NCI-H2171 (cell line): Measurements from ENCODE around the gene PTGES3.
"Not testable (repeated sequence)": the region's sequence is repeated elsewhere in the genome, so short reads cannot be mapped to it uniquely, and the experiment has no call there.

ENCODE experiments used
- DNase-seq: peaks from one replicate; lab custom pipeline; 2025; lab: John Stamatoyannopoulos, UW

The PTGES3 gene

DNA sequence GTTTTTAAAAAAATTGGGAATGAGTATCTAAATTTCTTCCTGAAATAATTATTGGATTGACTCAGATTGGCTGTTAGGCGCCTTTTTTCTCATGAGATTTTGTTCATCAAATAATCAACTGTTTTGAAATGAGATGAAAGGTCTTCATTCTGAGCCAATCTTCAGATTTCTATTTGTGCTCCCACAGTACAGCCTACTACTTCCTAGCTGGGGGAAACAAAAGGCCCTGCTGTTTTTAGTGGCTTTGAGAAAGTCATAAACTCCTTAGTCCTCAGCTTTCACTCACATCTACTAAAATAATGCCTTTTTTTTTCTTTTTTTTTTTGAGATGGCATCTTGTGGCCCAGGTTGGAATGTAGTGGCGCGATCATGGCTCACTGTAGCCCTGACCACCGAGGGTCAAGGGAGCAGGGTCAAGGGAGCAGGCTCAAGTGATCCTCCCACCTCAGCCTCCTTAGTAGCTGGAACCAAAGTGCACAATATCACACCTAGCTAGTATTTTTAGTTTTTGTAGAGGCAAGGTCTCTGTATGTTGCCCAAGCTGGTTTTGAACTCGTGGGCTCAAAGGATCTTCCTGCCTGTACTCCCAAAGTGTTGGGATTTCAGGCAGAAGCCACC, 21.8 kb upstream of the PTGES3 start:
- no peak for DNase-seq

DNA sequence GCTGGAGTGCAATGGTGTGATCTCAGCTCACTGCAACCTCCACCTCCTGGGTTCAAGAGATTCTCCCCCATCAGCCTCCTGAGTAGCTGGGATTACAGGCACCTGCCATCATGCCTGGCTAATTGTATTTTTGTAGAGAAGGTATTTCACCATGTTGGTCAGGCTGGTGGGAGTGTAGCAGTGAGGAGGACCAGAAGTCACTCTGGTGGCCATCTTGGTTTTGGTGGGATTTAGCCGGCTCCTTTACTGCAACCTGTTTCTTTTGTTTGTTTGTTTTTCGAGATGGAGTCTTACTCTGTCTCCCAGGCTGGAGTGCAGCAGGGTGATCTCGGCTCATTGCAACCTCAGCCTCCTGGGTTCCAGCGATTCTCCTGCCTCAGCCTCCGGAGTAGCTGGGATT, 16.4 kb upstream of the PTGES3 start:
- DNase-seq: not testable (repeated sequence)

DNA sequence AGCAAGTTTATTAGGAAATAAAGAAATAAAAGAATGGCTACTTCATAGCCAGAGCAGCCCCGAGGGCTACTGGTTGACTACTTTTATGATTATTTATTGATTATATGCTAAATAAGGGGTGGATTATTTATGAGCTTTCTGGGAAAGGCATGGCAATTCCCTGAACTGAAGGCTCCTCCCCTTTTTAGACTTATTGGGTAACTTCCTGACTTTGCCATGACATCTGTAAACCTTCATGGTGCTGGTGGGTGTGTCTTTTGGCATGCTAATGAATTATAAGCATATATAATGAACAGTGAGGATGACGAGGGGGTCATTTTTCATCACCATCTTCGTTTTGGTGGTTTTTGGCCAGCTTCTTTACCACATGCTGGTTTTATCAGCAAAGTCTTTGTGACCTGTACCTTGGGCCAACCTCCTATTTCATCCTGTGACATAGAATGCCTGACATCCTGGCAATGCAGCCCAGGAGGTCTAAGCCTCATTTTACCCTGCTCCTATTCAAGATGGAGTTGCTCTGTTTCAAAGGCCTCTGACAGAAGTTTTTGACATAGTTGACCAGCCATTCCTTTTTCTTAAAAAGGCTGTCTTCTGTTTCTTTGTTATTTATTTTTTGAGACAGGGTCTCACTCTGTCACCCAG, 11.1 kb upstream of the PTGES3 start:
- no peak for DNase-seq

DNA sequence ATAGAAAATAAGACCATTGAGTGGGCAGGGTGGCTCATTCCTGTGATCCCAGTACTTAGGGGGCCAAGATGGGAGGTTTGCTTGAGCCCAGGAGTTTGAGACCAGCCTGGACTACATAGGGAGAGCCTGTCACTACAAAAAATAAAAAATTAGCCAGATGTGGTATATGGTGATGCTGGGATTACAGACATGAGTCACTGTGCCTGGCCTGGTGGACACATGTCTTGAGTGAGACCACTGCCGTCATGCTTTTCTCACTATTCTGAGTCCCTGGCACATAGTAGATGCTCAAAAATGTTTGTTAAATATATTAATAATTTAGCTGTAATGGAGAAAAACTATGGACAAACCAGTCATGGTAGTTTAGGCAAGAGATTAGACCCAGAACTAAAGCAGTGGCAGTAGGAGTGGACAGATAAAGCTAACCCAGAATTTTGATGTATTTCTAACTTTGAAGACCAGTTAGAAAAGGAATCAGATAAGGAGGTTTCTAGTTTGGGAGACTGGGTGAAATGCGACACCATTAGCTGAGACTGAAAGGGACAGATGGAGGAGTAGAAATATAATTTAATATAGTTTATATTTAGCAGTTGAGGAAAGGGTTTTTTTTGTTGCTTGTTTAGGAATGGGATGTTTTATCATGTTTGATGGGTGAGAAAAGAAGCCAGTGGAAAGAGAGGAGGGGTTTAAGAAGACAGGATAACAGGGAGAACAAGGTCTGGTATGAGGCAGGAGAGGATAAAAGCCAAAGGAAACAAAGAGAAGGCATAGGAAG, 7.4 kb upstream of the PTGES3 start:
- DNase-seq: no peak

DNA sequence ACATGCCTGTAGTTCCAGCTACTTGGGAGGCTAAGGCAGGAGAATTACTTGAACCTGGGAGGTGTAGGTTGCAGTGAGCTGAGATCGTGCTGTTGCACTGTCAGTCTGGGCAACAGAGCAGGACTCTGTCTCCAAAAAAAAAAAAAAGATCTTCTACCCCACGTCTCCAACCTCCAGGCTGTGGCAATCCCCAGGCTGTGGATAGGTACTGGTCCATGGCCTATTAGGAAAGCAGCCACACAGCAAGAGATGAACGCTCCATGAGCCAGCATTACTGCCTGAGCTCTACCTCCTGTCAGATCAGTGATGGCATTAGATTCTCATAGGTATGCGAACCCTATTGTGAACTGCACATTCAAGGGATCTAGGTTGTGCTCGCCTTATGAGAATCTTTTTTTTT, 6.1 kb upstream of the PTGES3 start:
- DNase-seq: no peak

DNA sequence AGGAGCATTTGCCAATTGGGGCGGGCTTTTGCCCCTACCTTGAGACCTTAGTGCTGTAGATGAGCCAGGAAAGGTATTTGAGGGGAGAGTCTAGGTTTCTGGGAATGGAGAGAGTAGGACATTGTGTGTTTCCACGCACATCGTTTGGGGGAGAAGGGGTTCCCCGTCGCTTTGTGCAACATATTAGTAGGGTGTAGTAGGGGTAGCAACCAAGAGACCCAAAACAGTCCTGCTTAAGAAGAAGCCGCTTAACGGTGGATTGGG, 694 bp upstream of the PTGES3 start:
- DNase-seq: no peak

DNA sequence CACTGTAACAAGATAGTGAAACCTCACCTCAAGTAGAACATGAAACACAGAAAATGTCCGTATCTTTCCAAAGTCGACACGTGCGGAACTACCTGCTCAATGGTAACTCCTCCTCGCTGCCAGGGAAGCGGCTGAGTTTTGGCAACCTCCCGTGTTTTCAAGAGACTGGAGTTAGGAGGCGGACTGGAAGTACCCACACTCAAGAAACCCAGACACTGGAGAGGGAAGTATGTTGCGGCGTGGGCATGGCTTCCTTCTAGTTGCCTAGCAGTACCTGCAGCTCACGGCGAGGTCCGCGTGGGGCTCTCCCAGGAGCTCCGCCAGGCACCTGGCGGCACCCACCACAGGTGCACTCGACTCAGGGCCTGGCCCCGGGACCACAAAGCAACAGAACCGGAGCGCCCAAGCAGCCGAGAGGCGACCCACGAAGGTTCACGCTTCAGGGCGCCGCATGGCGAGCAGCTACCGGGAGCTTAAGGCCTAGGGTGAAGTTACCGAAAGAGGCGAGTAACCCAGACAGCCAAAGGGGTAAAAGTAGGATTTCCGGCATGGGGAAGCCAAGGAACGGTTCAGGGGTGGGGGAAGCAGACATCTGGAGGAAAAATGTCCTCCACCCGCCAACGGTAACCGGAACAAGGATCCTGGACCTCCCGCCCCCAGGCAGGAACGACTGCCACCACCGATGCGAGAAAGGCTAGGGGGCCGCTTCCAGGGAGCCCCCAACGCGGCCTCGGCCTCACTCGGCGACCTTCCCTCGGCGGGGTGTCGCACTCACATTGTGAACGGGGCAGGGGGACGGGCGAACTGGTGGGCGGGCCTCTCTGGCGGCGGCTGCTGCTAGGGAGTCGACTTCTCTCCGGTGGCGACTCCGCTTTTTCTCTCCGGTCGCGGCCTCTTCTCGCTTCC, 608 bp downstream of the PTGES3 start:
- peak; percentile 35 for DNase-seq

DNA sequence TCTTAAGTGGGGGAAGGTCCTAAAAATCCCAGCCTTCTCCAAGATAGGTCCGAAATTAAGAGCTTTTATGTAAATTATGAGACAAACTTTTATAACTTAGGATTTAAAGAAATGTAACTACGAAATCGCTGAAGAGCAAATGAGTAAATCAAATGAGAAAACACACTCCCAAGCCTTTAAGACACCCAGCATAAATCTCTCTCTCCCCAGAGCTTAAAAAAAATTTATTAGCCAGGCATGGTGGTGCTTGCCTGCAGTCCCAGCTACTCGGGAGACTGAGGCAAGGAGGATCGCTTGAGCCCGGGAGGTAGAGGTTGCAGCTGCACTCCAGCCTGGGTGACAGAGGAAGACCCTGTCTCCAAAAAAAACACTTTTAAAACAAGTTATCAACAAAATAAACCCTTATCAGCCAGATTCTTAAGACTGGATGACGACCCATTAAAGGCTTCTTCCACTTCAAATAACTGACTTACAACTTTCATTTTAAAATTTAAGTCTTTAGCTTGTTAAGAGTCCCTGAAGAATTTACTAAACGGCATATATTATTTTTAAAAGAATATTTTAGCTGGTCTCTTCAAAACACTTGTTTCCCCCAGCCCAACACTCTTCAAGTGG, 3.2 kb downstream of the PTGES3 start:
- DNase-seq: no peak

DNA sequence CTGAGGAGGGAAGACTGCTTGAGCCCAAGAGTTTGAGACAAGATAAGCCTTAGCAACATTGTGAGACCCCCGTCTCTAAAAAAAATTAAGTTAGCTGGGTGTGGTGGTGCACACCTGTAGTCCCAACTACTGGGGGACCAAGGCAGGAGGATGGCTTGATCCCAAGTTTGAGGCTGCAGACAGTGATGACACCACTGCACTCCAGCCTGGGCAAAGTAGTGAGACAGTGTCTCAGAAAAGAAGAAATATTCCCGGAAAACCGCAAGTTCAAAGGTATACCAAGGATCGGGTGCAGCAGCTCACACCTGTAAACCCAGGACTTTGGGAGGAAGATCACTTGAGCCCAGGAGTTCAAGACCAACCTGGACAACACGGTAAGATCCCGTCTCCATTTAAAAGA, 5.8 kb downstream of the PTGES3 start:
- no peak for DNase-seq

DNA sequence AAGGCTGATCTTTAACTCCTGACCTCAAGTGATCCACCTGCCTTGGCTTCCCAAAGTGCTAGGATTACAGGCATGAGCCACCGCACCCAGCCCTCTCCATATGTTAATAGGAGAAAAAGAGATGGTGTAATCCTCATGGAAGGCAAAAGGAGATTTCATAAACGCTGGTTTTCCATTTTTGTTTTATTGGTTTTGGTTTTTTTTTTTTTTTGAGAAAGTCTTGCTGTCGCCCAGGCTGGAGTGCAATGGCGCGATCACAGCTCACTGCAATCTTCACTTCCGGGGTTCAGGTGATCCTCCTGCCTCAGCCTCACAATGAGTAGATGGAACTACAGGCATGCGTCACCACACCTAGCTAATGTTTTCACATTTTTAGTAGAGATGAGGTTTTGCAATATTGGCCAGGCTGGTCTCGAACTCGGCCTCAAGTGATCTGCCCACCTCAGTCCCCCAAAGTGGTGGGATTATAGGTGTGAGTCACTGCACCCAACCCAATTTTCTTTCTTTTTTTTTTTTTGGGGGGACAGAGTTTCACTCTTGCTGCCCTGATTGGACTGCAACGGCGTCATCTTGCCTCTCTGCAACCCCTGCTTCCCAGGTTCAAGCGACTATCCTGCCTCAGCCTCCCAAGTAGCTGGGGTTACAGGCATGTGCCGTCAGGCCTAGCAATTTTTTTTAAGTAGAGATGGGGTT, 8.1 kb downstream of the PTGES3 start:
- no peak for DNase-seq

DNA sequence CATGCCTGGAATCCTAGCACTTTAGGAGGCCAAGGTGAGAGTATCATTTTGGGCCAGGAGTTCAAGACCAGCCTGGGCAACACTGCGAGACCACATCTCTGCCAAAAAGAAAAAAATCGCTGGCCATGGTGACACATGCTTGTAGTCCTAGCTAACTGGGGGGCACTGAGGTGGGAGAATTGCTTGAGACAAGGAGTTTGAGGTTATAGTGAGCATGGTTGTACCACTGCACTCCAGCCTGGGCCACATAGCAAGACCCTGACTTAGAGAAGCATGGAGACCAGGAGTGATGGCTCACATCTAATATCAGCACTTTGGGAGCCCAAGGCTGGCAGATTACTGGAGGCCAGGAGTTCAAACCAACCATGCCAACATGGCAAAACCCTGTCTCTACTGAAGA, 9.2 kb downstream of the PTGES3 start:
- DNase-seq: no peak

DNA sequence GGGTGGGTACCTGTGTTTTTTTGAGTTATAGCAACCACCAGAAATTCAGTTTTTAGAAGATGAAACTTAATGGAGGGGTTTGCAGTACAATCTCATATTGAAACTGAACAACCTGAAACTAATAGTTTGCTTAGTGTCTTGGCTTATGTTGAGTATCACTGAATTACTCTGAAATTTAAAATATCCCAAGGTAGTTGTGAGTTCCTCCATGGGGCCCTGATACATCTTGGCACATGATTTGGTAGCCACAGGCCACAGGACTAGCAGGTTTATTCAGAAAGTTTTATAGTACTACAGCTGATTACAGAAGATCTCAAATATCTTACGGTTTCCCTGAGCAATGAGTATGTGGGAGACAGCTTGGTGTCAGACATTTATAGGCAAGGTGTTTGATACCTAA, 10.4 kb downstream of the PTGES3 start:
- no peak for DNase-seq

DNA sequence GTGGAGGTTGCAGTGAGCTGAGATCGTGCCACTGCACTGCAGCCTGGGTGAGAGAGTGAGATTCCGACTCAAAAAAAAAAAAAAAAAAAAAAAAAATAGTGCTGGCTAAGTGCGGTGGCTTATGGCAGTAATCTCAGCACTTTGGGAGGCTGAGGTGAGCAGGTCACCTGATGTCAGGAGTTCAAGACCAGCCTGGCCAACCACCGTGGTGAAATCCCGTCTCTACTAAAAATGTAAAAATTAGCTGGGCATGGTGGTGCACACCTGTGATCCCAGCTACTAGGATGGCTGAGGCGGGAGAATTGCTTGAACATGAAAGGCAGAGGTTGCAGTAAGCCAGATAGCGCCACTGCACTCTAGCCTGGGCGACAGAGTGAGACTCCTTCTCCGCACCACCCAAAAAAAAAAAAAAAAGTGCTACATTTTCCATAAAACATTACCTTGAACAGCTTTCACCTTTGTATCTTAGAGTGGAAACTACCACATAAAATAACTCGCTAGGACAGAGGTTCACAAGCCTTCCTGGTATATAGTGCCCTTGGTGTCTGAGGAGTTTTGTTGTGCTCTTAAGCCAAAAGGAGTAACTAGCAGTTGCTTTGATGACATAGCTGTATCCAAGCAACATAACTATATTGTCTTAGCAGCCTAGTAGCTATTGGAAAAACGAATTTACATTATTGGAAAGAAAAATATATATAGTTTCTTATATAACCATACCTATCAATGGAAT, 11.1 kb downstream of the PTGES3 start:
- no peak for DNase-seq

DNA sequence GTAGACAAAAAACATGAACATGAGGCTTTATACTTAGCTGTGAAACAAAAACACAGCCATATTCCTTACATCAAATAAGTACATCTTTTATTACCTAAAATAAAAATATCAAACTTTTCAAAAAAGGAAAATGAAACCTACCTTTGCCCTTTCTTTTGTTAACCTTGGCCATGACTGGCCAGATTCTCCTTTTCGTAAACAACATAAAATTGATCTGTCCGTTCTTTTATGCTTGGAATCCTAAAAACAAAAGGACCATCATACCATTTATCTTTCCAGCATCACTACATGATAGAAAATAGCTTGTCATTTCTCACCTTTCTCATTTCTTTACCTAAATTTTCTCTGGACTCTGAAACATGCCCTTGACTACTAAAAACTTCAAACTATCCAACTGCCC, 16.5 kb downstream of the PTGES3 start:
- DNase-seq: no peak

DNA sequence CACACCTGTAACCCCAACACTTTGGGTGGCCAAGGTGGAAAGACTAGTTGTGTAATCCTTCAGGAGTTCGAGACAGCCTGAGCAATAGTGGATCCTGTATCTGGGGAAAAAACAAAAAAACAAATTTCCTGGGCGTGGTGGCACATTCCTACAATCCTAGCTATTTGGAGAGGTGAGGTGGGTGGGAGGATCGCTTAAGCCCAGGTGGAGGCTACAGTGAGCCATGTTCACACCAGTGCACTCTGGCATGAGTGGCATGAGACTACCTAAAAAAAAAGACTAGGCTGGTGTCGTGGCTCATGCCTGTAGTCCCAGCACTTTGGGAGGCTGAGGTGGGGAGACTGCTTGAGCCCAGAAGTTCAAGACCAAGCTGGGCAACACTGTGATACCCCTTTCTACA, 17.2 kb downstream of the PTGES3 start:
- DNase-seq: no peak

DNA sequence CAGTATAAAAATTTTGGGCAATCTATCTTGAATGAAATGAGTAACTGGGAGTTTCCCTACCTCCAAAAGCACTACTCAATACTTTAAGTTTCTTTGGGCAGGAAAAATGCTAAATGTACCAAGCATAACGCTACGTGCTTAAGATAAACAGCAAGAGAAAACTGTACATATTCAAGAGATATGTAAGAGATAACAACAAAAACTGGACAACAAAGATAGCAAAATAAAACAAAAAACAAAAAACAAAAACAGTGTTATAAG, 20.0 kb downstream of the PTGES3 start:
- no peak for DNase-seq

DNA sequence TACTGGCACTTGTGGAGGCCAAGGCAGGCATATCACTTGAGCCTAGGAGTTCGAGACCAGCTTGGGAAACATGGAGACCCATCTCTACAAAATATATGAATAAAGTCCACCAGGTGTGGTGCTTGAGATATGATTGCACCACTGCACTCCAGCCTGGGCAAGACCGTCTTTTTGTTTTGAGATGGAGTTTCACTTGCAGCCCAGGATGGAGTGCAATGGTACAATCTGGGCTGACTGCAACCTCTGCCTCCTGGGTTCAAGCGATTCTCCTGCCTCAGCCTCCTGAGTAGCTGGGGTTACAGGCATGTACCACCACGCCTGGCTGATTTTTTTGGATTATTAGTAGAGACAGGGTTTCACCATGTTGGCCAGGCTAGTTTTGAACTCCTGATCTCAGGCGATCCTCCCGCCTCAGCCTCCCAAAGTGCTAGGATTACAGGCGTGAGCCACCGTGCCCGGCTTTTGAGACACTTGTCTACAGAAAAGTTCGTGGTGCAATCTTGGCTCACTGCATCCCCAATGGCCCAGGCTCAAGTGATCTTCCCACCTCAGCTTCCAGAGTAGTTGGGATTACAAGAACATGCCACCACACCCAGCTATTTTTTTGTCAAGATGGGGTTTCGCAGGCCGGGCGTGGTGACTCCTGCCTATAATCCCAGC, 26.0 kb downstream of the PTGES3 start:
- no peak for DNase-seq

DNA sequence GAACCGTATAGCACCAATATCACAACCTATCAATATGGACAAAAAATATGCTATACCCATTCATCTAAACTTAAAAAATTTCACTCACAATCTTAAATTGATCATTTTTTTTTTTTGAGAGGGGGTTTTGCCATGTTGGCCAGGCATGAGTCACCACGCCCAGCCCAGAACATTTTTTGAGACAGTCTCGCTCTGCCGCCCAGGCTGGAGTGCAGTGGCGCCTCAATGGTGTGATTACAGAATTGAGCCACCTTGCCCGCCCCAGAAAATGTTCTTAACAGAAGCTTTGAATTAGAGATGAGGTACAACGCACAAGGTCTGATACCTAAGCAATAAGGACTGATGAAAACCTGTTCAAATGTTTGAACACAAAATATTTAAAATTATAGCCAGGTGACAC, 26.5 kb downstream of the PTGES3 start:
- DNase-seq: no peak

DNA sequence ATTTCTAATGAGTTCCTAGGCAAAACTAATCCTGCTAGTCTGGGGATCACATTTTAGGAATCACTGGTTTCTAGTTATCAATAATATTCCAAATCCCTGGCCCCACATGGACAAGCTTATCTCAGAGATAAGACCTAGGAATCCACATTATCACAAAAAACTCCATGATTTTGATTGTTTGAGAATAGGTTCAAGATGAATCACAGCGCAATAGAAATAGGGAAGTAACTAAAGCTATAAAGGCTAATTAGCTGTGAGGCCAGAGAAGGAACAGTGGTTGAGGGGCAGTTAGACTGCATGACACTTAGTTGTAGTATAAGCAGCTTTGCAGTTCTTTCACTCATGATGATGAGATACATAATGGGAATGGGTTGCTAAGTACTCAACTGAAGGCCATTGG, 29.2 kb downstream of the PTGES3 start:
- no peak for DNase-seq
